Cardiac muscle cell (in vitro differentiated cells and primary cell): ENCODE measurements around the gene FBRSL1. TPM values are rescaled to one million over a fixed set of nuclear protein-coding genes. Genes with fewer than 3 reads are reported as not detected.

Source experiments
- DNase-seq, 2 donors: peaks; one replicate each; pipeline versions ENCODE4 v3.0.0 to v3.0.0-alpha.2; 2010 to 2017; ENCODE audit warnings: low read depth in 1 of 2, low spot score in 1 of 2
- H3K27ac ChIP-seq: fragments of 200-600 bp; sonication (generic); 2 replicates; pipeline ENCODE4 v1.5.1; 2016
- H3K27me3 ChIP-seq: fragments of 200-600 bp; sonication (generic); 2 replicates; pipeline ENCODE4 v1.6.0; 2016; ENCODE audit warnings: control low read depth
- H3K36me3 ChIP-seq: fragments of 200-600 bp; sonication (generic); 2 replicates; pipeline ENCODE4 v1.5.1; 2016; ENCODE audit warnings: control low read depth
- H3K4me1 ChIP-seq: fragments of 200-600 bp; sonication (generic); 2 replicates; pipeline ENCODE4 v1.8.1; 2017; ENCODE audit warnings: low read depth, mild to moderate bottlenecking, mixed run types
- H3K4me3 ChIP-seq: fragments of 200-600 bp; sonication (generic); 2 replicates; pipeline ENCODE4 v1.5.1; 2016; ENCODE audit warnings: mild to moderate bottlenecking
- H3K9me3 ChIP-seq: fragments of 200-600 bp; sonication (generic); 2 replicates; pipeline ENCODE4 v1.5.1; 2017; ENCODE audit warnings: low read depth, mild to moderate bottlenecking, control low read depth
- polyA plus RNA-seq: library from polyadenylated mRNA; unstranded; fragments of >200 nt; fragmentation: Nextera tagmentation; extraction: Ambion mirVana; gene quantifications from 2 replicates; pipeline ENCODE4 v1.2.1, GENCODE V29; 2016
- total RNA-seq: library from RNA; depleted of rRNA; stranded (reverse); fragments of >200 nt; gene quantifications from 2 replicates; pipeline ENCODE4 v1.2.3, GENCODE V29; 2016
- TF ChIP-seq, protein P1 (sequence below): IDR thresholded peaks from 2 replicates; pipeline ENCODE4 v1.5.1; 2012; ENCODE audit warnings: low read depth, mild to moderate bottlenecking, low read length

FBRSL1 gene
- total and polyA plus RNA-seq, 2 experiments from 2014 or later: 37.3 to 45.0 TPM

DNA sequence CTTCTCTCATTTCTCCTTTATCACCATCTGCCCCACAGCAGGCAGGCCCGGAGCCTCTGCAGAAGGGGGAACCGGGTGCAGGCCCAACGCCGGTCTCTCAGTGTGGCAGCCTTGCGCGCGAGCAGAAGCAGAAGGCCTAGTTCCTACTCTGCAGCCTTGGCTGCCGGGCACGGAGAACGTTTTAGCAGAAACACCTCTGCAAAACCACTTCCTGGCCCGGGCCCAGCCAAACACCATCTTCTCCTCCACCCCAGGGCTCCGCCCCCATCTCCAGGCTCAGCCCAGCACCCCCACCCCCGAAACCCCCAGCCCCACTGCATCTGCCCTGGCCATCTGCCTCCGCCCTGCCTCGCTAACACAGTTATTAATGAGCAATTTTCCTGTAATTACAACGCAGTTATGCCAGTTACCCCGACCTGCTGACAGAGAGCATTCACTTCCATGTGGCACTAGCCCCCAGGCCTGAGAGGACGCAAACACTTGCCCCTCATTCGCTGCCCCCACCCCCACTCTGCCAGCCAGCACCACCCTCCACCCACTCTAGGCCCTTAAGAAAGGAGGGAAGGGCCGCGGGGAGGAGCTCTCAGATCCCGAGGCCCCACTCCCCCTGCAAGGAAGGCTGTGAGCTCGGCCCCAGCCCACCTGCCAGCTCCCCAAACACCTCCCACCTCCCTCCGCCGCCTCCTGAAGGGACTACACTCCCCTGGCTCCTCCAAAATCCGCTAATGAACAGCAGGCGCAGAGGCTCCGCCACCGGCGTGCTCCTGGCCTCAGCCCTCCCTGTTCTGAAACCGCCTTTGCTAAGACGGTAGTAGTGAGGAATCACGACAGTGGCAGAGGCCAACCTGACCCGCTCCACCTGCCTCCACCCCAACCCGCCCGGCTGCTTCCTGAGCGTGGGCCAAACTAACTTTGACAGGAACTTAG, 44.7 kb upstream of the FBRSL1 start:
- Histone ChIP-seq H3K36me3 (no peaks in the 10 kb centered on the region), H3K4me3 (no peak overlapping the region), H3K27me3 (no peaks in the 10 kb centered on the region), H3K9me3 (no peaks in the 10 kb centered on the region), H3K27ac (no peak overlapping the region), H3K4me1 (no peaks in the 10 kb centered on the region)
- TF ChIP-seq, protein P1, sequence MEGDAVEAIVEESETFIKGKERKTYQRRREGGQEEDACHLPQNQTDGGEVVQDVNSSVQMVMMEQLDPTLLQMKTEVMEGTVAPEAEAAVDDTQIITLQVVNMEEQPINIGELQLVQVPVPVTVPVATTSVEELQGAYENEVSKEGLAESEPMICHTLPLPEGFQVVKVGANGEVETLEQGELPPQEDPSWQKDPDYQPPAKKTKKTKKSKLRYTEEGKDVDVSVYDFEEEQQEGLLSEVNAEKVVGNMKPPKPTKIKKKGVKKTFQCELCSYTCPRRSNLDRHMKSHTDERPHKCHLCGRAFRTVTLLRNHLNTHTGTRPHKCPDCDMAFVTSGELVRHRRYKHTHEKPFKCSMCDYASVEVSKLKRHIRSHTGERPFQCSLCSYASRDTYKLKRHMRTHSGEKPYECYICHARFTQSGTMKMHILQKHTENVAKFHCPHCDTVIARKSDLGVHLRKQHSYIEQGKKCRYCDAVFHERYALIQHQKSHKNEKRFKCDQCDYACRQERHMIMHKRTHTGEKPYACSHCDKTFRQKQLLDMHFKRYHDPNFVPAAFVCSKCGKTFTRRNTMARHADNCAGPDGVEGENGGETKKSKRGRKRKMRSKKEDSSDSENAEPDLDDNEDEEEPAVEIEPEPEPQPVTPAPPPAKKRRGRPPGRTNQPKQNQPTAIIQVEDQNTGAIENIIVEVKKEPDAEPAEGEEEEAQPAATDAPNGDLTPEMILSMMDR: no peak
- DNase-seq: no peak

DNA sequence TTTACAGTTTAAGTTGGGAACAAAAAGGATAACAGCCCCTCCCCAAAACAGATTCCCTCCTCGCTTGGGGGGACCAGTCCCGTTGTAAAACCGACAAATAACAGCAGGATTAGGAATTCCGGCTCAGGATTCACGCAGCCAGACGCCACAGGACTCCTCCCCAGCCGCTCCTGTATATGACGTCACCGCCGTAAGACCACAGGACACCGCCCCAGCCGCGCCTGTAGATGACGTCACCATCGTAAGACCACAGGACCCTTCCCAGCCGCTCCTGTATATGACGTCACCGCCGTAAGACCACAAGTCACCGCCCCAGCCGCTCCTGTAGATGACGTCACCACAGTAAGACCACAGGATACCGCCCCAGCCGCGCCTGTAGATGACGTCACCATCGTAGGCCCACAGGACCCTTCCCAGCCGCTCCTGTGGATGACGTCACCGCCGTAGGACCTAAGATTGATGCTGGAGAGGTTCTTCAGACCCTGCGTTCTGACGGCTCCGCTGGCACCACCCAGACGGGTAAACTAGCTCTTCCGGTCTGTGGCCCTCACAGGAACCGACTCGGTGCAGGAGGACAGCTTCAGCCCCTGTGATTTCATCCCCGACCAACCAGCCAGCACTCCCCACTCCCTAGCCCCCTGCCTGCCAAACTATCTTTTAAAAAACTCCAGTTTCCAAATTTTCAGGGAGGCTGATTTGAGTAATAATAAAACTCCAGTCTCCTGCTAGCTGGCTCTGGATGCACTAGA, 43.9 kb upstream of the FBRSL1 start:
- TF ChIP-seq, protein P1: no peak
- no peaks in the 10 kb centered on the region for H3K4me1 ChIP-seq
- peak in 1 of 2 donors; percentile 85 for DNase-seq
- no peaks in the 10 kb centered on the region for H3K36me3 ChIP-seq
- no peaks in the 10 kb centered on the region for H3K27me3 ChIP-seq
- no peaks in the 10 kb centered on the region for H3K9me3 ChIP-seq
- H3K27ac ChIP-seq: no peak overlapping the region
- no peak overlapping the region for H3K4me3 ChIP-seq

DNA sequence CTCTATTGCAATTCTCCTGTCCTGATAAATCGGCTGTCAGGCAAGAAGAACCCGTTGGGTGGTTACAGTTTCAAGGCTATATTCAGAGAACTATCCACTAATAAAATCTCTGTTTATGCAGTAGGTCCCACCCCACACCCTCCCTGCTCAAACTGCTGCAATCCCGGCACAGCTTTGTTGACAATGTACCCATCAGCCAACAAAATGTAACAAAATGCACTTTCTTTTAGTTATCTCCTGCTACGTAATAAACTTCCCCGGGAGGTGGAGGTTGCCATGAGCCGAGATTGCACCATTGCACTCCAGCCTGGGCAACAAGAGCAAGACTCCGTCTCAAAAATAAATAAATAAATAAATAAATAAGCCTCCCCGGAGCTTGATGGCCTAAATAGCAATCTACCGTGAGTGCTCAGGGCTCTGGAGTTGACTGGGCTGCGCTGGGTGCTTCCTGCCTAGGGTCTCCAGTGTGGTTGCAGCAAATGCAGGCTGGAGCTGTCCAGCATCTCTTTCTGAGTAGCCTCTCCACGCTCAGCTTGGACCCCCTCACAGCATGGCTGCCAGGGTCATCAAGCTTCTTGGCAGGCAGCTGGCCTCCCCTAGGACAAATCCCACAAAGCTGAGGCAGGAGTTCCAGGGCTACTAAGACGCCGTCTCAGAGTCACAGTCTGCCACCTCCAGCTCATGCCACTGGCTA, 43.2 kb upstream of the FBRSL1 start:
- no peak for DNase-seq
- Histone ChIP-seq H3K27ac (no peak overlapping the region), H3K36me3 (no peaks in the 10 kb centered on the region), H3K27me3 (no peaks in the 10 kb centered on the region), H3K9me3 (no peaks in the 10 kb centered on the region), H3K4me3 (no peak overlapping the region), H3K4me1 (no peaks in the 10 kb centered on the region)
- TF ChIP-seq, protein P1: no peak

DNA sequence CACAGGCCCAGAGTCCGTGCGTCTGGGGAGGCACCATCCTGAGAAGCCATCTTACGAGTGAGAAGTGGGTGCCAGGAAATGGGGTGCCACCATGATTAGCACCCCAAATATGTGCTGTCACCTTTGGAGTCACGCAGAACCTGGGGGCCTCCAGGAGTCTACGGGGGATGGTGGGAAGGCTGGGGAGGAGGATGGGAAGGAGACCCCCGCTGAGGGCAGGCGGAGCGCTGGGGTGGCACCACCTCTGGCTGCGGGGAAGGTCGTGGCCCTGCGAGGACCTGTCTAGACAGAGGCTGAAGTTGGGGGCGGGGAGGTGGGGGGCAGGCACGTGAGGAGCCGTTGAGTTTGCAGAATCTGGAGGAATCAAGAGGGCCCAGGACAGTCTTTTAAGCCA, 42.6 kb upstream of the FBRSL1 start:
- Histone ChIP-seq H3K36me3 (no peaks in the 10 kb centered on the region), H3K4me1 (no peaks in the 10 kb centered on the region), H3K27ac (no peak overlapping the region), H3K4me3 (no peak overlapping the region), H3K27me3 (peaks cover 3% of the 10 kb centered on the region), H3K9me3 (no peaks in the 10 kb centered on the region)
- TF ChIP-seq, protein P1: no peak
- DNase-seq: no peak

DNA sequence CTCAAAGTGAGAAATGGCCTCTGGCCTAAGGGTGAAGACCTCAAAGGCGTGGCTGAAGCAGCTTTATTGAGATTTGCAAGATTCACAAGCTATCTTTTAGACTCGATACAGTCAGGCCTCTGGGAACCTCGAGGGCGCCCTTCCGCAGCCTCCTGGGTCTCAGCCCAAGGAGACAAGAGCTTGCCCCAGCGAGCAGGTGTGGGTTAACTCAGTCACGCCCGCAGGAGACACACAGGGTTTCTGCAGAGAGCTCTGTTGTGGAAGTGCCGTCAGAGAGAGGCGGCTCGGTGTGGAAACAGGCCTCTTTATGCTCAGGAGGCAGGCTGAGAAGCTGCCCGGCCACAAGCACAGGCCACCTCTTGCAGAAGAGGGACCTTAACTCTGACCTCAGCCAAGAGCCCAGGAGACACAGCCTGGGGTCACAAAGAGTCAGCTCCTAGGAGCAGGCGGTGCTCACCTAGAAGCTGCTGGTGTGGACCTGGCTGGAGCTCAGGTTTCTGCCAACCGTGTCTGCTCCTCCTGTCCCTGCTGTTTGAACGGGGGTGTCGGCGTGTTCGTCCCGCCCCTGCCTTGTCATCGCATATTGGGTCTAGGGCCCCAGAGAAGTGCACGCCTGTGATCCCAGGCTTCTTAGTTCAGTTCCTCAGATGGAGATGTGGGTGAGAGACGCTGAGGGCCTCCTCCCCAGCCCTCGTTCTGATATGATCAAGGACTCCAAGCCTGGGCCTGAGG, 42.1 kb upstream of the FBRSL1 start:
- TF ChIP-seq, protein P1: no peak
- H3K4me3 ChIP-seq: no peak overlapping the region
- no peaks in the 10 kb centered on the region for H3K4me1 ChIP-seq
- no peaks in the 10 kb centered on the region for H3K36me3 ChIP-seq
- no peaks in the 10 kb centered on the region for H3K9me3 ChIP-seq
- H3K27ac ChIP-seq: no peak overlapping the region
- peaks cover 7% of the 10 kb centered on the region for H3K27me3 ChIP-seq
- DNase-seq: no peak
